Suppressor macrophage treated with lipopolysaccharide for 4 hours (primary cell): Measurements from ENCODE around the gene HOXD10.

Source experiments
- DNase-seq: peaks from one replicate; pipeline ENCODE4 v3.0.0-alpha.2; 2020

HOXD10 gene

DNA sequence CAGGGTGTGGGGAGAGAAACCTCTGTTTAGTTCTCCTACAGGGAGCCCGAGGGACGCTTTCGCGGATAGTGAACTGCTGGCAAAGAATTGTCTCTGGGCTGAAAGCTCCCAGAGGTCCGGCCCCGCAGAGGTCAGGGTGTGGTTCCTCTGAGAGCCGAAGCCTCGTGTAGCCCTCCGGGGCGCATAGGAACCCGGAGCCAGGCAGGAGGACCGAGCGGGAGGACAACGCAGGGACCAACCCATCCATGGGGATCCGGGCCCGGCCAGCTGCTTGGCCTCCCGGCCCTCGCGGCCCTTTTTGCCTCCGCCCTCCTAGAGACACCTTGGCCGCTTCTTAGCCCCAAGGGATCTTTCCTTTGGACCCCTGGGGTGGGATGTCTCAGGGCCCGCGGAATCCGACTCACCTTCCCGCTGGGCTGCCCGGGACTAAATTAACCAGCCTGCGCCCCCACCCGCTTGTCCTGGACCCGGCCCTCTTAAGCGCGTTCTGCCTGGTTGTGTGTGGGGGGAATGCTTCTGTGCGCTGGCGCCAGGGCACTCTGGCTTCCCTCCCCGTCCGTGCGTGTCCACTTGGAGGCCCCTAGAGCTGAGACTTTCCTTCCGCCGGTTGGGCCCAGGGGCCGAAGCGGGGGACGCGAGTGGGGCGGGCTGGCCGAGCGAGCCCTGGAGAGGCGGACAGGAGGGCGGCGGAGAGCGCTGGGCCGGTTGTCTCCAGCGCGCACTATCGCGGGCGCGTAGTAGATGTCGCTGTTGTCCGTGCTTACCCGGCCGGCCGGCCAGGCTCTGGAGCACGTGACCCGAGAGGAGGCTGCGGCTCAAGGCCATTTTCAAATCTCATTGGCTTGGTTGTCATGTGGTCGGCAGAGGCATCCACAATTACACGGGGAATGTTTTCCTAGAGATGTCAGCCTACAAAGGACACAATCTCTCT, at the start of gene HOXD10:
HOXD10 (plus strand) TSS at position 896 of the 931 bp plus-strand sequence. CDS start 56 bp downstream, outside the sequence.
- no peak for DNase-seq

DNA sequence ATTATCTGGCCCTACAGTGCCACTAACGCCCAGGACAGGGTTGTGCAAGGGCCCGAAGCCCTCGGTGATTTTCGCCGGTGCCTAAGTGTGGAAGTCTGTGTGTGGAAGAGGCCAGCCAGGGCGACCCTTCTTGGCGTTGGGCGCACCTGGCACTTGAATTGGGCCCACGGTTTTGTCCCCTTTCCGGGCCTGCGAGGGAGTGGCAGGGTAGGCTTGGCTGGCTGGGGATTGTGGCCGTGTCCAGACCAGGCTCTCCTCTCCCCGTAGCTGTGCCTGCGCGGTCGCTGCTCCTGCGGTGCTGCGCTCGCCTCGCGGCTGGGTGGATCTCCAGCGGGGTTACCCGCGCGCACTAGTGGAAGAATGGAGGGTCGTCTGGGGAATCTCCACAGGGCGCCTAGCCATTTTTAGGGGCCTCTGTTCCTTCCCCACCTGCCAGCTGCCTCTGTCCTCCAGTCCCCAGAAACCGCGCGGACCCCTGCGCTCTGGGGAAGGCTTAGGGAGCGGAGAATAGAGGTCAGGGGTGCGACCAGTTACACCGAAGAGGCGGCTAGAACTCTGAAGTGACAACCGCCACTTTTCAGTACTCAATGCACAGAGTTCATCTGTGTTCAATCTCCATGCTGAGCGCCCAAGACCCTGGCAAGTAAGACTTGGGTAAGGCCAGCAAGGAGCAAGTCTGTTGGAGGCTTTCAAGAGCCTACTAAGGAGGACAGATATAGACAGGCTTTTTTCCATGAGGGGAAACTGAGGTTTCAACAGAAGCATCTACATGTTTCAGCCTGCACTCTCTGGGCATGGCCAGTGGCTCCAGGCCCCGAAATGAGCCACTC, 48.8 kb upstream of the HOXD10 start:
- no peak for DNase-seq

DNA sequence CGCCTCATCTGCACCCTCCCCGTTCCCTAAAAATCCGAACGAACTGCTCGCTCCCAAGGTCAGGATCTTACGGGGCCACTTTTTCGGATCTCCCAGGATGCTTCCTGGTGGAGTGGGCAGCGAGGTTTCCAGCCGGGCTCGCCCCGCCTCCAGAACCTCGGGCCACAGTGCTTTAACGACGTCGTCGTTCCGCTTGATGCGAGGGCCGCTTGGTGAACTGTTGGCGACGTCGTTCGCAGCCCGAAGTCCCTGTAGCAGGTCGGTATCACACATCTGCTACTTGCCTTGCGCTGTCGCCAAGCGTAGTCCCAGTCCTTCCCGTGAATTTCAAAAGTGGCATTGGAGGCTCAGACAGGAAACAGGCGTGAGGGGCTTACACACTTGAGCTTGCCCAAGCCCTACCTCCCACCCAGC, 48.2 kb upstream of the HOXD10 start:
- no peak for DNase-seq

DNA sequence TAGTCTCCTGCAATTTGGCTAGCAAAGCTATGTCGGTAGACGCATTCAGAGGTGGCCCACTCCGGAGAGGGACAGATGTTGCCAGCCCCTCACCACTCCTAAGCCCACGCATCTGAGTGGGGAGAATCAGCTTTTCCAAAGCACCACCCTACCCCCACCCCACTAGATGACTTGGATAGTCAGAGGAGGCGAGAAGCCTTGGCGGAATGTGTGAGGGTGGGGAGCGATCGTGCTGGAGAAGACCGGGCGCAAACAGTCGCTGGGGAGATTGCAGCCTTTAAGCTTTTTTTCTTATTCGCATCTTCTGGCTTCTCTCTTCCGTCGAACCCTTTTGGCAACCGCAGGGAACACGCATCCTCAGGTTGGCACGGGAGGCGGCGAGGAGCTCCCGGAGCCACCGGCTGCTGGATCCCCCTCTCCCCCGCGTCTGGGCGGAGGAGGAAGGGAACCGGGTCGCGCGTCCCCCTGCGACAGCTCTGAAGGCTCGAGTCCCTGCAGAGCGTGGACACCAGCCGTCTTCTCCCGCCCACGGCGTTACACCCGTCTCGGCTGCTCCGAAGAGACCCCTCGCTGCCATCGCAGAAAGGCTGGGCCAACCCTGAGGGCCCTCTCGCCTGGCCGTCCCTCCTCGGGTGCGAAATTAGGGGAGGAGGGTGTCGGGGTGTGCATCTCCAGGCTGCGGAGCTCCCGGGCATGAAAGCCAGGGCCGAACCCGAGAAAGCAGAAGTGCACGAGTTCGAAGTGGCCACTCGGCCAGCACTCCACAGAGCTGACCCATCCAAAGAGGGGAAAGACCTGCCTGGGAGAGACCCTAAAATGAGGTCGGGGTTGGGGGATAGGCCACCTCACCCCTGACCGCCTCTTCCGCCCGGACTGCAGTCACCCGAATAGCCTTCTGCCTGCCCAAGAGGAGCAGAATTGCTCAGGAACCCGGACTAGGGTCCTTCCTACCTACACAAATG, 45.0 kb upstream of the HOXD10 start:
- DNase-seq = no peak

DNA sequence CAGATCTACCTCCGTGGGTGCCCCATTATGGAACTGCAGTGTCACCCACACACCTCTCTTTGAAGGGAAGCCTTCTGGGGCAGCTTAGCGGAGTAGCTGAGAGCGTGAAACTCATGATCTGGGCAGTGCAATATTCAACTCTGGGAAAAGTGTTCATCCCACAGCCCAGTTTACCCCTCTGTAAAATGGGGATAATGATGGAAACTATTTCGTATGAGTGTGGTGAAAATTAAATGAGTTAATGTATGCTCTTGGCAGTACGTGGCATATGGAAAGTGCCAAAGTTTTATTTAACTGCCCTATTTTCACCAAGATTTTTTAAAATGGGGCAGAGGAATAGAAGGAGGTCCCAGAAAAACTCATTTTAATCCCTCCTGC, 44.3 kb upstream of the HOXD10 start:
- DNase-seq = no peak

DNA sequence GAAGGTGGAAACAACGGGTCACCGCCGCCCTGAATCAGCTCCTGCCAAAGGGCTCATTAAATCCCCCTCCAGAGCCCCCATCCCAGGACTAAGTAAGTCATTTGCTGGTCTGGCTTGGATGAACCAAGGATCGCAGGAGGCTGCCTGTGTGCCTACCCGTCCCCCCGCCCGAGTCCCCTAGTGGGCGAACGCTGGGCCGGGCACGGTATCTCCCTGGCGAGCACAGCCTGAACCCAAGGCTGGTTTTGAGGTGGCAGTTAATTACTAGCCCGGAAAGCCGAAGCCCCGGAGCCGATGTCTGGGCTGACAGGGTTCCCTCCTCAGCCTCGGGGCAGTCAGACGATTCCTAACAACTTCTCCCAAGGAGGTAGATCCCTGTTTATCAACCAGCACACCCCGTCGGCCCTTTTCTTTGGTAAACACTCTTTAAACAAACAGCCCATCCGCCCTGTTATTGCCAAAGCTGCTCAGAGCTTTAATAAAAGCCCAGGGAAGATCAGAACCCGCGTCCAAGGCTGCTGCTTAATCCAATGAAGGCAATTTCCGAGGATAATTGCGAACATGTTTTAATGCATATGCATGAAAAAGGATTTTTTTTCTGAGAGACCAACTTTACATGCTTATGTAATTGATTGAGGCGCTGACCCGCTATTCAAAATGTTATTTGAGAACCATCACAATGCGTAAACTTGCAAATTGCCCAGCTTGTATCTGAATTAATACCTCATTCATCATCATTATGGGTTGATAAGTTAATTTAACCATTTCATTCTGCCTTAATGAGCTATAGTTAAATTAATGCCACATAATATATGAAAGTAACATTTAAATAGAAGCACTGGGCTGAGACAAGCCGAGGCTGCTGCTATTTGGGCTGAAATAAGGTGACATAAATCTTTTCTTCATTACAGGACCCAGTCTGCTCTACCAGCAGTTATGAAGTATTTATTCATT, 43.4 kb upstream of the HOXD10 start:
- DNase-seq = no peak

DNA sequence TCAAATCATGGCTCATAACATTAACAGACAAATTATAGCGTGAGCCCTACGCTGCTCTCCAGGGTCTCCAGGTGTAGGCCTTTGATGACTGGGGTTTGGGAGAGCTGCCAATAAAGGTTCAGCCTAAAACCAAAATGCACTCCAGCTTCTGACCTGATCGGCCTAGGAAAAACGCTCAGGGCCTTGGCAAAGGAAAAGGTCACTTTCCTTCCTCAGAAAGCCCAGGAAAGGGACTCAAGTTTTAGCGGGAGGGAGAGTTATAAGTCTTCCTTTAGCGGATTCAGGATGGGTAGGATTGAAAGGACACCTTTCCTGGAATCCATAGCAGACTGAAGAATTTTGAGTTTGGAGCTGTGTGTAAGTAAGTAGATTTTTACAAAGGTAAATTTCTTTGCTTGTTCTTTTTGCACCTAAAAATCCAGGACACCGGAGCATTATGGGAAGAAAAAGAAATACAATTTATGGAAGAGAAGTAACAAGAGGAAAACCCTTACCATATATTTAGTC, 41.6 kb upstream of the HOXD10 start:
- no peak for DNase-seq

DNA sequence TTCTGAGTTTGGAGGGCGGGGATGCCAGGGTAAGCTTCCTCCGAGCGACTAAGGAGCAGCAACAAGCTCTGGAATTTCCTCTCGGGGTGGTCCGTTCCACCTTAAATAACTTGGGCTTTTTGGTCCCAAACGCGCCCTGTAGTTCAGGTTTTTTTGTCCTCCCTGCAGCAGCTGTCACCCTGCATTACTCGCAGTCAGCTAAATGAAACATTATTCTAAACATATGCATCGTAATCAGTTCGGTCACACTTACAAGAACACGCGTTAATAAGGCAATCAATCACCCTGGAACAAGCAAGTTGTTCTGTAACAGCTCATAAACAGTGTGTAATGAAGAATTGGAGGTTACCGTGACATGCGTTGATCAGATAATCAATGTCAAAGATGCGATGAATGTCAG, 41.1 kb upstream of the HOXD10 start:
- DNase-seq = no peak

DNA sequence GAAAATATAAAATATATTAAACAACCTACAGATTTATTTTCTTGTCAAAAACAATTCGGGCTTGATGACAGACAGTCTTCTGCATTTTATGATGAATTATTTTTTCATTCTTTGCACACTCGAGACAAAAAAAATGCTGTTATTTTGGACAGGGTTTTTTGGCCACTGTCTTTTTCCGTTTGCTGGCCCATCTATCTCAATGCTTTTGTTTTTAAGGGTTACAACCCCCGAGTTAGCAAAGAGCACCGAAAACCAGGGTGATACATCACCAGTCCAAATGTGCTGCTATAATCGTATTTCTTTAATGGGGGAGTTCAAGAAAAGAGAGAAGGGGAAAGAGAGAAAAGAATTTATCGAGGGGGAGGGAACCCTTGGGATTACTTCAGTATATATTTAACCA, 40.5 kb upstream of the HOXD10 start:
- DNase-seq = no peak

DNA sequence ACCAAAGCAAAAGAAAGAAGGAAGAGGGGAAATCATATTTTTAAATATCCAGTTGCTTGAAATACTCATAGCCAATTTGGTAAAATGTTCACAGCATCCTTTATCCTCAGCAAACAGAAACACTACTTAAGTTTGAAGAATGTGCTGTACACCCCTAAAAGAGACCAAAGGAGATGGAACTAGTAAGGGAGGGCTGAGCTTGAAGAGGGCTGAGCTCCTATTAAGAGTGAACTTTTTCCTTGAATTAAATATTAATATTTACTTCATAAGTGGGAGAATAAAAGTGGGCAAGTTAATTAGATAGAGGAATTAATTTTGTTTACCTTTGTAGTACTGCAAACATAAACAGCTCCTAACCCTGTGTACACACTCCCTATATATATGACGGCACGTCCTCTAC, 39.8 kb upstream of the HOXD10 start:
- no peak for DNase-seq

DNA sequence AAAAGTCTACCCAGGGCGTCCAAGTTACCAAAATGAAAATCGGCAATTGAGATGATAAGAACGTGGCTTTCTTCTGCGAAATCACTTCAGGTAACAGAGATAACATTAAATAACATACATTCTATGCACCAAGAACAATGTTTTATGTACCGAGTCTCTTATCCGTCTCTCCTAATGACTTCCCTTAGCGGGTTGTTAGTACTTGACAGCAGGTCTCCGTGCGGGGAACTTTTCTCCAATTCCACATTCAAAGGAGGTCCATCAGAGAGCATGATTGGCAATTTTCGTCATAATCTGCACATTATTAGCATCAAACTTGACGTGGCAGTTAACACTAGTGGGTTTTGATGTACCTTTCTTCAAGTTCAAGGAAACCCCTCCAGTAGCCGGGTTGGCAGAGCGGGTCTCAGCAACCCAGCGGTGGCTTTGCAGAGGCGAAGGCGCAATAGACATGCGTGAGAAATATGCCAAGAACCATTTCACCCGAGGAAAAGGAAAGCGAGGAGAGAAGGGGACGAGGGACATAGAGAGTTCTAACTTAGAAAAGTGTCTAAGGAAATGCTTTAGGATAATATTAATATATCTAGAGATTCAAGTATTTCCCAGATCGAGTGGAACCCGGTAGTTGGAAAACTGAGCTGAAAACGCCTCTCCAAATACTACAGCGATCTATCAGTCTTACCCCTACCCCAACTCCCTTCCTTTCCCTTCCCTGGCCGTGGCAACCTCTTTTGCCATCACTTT, 37.9 kb upstream of the HOXD10 start:
- no peak for DNase-seq

DNA sequence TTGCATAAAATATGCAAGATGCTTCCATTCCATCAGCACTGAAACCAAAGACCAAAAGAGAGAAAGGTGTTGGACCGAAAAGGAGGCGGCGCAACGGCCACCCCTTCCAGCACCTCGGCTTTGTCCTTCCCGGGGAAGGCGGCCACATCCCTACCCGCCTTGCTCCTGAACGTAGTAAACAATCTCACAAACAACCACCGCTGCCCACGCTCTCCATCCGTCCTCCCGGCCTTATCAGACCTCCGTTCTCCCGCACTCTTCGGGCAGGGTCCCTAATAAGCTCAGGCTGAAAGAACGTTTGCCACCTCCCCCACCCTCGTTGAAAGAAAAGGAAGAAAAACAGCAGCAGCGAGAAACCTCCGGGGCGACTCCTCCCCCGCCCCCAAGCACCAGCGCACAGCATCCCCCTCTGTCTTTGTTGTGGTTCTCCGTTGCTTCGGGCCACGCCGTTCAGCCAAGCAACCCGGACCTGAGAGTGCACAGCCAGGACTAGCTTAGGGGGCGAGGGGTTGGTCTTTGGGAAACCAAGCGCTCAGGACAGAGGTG, 37.2 kb upstream of the HOXD10 start:
- no peak for DNase-seq

DNA sequence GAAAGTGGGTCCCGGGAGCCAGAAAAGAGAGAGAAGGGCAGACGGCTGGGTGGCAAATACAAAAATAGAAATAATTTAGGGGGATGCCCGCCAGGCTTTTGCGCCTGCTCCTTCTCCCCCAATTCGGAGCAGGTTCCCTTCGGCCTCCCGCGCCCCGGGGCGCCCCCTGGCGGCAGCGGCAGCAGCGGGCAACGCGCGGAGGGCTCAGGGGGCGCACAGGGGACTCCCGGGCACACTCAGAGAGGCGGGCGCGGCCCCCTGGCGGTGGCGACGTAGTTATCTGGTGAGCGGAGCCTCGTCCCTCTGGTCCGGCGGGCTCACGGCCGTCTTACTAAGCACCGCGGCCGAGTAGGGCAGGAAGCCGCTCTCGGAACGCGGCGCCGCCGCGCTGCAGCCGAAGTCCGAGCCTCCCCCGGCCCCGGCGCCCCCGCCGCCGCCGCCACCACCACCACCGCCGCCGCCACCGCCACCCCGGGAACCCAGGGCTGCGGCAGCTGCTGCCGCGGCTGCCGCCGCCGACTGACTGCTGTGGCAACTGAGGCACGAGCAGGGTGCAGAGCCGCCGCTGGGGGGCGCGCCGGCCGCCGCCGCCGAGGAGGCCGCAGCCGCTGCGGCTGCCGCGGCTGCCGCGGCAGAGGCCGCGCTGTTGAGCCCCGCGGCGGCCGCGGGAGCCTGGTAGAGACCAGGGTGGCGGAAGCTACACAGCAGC, 36.6 kb upstream of the HOXD10 start:
- DNase-seq = peak; percentile 52

DNA sequence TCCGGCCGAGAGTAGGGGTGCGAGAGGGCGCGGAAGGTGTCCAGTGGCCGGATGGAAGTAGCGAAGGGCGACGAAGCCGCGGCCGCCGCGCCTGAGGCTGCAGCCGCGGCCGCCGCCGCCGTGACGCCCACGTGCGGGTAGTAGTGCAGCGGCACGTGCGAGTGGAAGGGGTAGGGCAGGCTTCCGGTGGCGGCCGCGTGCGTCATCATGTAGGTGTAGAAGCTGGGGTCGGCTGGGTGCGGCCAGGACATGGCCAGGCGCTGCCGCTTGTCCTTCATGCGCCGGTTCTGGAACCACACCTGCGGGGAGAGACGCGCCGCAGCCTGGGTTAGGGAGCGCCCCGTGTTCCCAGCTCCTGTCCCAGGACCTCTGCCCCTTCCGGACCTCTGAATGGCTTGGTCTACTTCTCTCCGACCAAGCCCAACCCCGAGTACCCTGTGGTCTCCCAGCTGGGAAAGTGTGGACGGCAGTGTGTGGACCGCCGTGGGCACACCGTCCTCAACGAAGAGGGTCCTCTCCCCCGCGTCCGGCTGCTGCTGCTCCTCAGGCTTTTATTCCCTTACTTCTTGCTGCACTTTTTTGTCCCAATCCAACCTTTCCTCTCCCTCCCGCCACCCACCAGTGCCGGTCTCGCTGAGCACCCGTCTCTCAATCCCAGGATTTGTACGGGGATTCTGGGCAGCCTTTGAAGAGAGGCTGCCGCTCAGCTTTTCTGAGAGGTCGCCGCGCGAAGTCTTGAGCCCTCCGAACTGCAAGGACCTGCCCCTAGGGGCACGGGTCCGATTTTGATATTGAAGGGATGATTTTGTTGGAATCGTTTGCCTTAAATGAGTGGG, 35.8 kb upstream of the HOXD10 start:
- no peak for DNase-seq

DNA sequence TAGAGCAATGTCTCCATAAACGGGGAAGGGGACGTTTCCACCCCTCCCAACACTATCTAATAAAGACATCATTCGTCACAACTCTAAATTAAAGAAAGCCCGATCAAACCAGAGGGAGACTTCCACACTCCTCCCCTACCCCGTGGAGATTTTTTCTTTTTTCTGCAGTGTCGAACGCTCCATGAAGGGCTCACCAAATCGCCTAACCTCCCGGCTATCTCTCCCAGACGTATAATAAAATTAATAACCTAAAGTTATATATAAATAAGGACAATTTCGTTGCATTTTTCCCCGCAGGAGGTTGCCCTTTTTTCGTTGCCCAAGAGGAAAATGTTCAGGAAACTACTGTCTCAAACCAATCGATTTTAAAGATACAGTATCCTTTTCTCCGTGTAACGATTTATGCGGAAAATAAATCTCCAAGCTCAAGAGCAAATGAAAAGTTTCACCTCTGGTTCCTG, 35.2 kb upstream of the HOXD10 start:
- DNase-seq = no peak

DNA sequence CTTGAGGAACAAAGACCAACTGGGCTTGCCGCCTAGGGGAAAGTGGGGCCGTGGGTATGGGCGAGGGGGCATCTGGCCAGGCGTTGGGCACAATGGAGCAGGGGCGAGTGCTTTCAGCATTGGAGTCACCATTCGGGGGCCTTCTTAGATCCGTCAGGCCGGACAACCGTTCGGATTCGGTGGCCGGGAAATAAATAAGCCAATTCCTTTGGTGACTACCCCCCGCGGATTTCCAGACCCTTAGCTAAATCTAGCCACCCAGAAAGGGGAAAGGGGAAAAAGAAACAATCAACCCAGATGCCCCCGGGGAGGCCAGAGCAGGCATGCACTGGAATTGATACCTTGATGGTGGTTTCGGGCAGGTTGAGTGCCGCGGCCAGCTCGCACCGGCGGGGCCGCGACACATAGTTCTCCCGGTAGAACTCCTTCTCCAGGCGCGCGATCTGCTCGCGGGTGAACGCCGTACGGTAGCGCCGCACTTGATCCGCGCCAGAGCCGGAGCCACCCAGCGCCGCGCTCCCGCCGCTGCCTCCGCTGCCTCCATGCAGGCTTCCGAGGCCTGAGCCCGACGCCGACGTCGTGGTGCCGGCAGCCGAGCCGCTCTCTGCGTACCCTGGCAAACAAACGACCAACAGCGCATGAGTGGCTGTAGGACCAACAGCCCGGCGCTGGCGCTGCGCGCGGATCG, 34.6 kb upstream of the HOXD10 start:
- DNase-seq = no peak

DNA sequence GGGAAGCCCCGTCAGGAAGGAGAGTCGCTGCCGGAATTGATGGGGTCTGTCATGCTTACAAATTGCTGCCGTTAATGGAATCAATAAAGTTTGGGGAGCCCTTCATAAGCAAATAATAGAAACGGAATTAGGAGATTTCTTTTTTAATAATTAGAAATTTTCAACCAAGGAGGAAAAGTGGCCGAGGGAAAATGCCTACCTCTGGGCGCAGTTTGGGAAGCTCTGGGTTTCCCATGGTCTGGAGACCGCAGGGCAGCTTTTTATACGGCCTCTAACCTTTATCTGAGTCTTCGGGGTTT, 34.1 kb upstream of the HOXD10 start:
- DNase-seq = no peak
